Brain microvascular endothelial cell (primary cell): ENCODE results near the gene S100A14.

Experiments
- DNase-seq: peaks from one replicate; pipeline ENCODE4 v3.0.0-alpha.2; 2020
- H3K27ac ChIP-seq: fragments of 250-450 bp; sonication (Bioruptor Pico); 2 replicates; pipeline ENCODE4 v1.5.1; 2020; ENCODE audit warnings: mild to moderate bottlenecking, moderate library complexity
- H3K27me3 ChIP-seq: fragments of 250-450 bp; sonication (Bioruptor Pico); replicated peaks from 2 replicates; pipeline ENCODE4 v1.5.1; 2020; ENCODE audit warnings: mild to moderate bottlenecking
- H3K36me3 ChIP-seq: fragments of 250-450 bp; sonication (Bioruptor Pico); replicated peaks from 2 replicates; pipeline ENCODE4 v1.5.1; 2020; ENCODE audit warnings: mild to moderate bottlenecking
- H3K4me3 ChIP-seq: 2 replicates; pipeline ENCODE4 v1.5.1; 2011; ENCODE audit warnings: low read depth, mild to moderate bottlenecking, control low read depth, low read length, moderate library complexity
- CTCF ChIP-seq: IDR thresholded peaks from 2 replicates; pipeline ENCODE4 v1.5.1; 2011; ENCODE audit warnings: low read depth, mild to moderate bottlenecking, moderate library complexity, low read length, control low read depth, inconsistent platforms; ENCODE audit errors: missing control alignments
- in situ Hi-C: cut with HindIII; loops from 2 replicates; pipeline ENCODE4 v1.10.0; 2017; ENCODE audit warnings: low sequenced_read_pairs, low pct_ligation_motif_present

S100A14 gene

GRCh38 chr1:153627715-153628626 lies 11.8 kb upstream of the S100A14 start, which contains the start of gene S100A1:
Gene S100A1 (plus strand): TSS chr1:153628434. CDS start chr1:153630522, 2,088 bp downstream.
- H3K27ac ChIP-seq: peak within 1 kb of the TSS; percentile 88
- H3K27me3 ChIP-seq: no peaks in the 10 kb centered on the region
- peaks cover 11% of the 10 kb centered on the region for H3K36me3 ChIP-seq
- TF ChIP-seq CTCF: no peak
- in situ Hi-C loops: no loop called here
- H3K4me3 ChIP-seq: peak within 1 kb of the TSS; percentile 77
- no peak for DNase-seq

GRCh38 chr1:153626904-153627714 lies 11.0 kb upstream of the S100A14 start, which contains the start of gene S100A13:
Gene S100A13 (minus strand): TSS chr1:153627505. CDS start chr1:153626472, 1,033 bp downstream.
- H3K36me3 ChIP-seq: peaks cover 19% of the 10 kb centered on the region
- TF ChIP-seq CTCF: peak; percentile 92
- no peaks in the 10 kb centered on the region for H3K27me3 ChIP-seq
- in situ Hi-C loops: no loop called here
- peak within 1 kb of the TSS; percentile 88 for H3K27ac ChIP-seq
- H3K4me3 ChIP-seq: peak within 1 kb of the TSS; percentile 77
- DNase-seq: peak; percentile 94

GRCh38 chr1:153626477-153626903 lies 10.4 kb upstream of the S100A14 start:
- TF ChIP-seq CTCF: no peak
- no peak for DNase-seq
- peak overlapping the region; percentile 88 for H3K27ac ChIP-seq
- peaks cover 22% of the 10 kb centered on the region for H3K36me3 ChIP-seq
- in situ Hi-C loops: no loop called here
- H3K4me3 ChIP-seq: peak overlapping the region; percentile 77
- no peaks in the 10 kb centered on the region for H3K27me3 ChIP-seq

GRCh38 chr1:153624965-153625611 lies 9.0 kb upstream of the S100A14 start:
- peaks cover 27% of the 10 kb centered on the region for H3K36me3 ChIP-seq
- in situ Hi-C loops: no loop called here
- DNase-seq: no peak
- no peak overlapping the region for H3K4me3 ChIP-seq
- no peak overlapping the region for H3K27ac ChIP-seq
- no peaks in the 10 kb centered on the region for H3K27me3 ChIP-seq
- no peak for TF ChIP-seq CTCF

GRCh38 chr1:153623101-153623500 lies 7.0 kb upstream of the S100A14 start:
- peaks cover 41% of the 10 kb centered on the region for H3K36me3 ChIP-seq
- no peak for TF ChIP-seq CTCF
- no peaks in the 10 kb centered on the region for H3K27me3 ChIP-seq
- H3K4me3 ChIP-seq: no peak overlapping the region
- no peak for DNase-seq
- in situ Hi-C loops: no loop called here
- no peak overlapping the region for H3K27ac ChIP-seq
